Smooth muscle cell (in vitro differentiated cells): ENCODE measurements around the gene UBE2C. TPM values are rescaled to one million over a fixed set of nuclear protein-coding genes. Genes with fewer than 3 reads are reported as not detected.

Experiments used
- DNase-seq: peaks from one replicate; lab custom pipeline; 2025; ENCODE audit not compliant: unreplicated experiment; lab: John Stamatoyannopoulos, UW
- H2AFZ ChIP-seq: fragments of 200-600 bp; sonication (generic); 2 replicates; pipeline ENCODE4 v1.6.0; 2016; ENCODE audit warnings: antibody characterized with exemption, low read depth, mild to moderate bottlenecking
- H3F3A ChIP-seq: fragments of 200-600 bp; sonication (generic); 2 replicates; pipeline ENCODE4 v1.6.0; 2017; ENCODE audit warnings: antibody characterized with exemption, low read depth
- H3K27ac ChIP-seq: fragments of 200-600 bp; sonication (generic); 2 replicates; pipeline ENCODE4 v1.5.1; 2016; ENCODE audit warnings: low read depth, mild to moderate bottlenecking
- H3K27me3 ChIP-seq: fragments of 200-600 bp; sonication (generic); 2 replicates; pipeline ENCODE4 v1.6.1; 2016; ENCODE audit warnings: low read depth, mild to moderate bottlenecking
- H3K36me3 ChIP-seq: fragments of 200-600 bp; sonication (generic); 2 replicates; pipeline ENCODE4 v1.5.1; 2016; ENCODE audit warnings: low read depth
- H3K4me1 ChIP-seq: fragments of 200-600 bp; sonication (generic); 2 replicates; pipeline ENCODE4 v1.5.1; 2016; ENCODE audit warnings: low read depth
- H3K4me2 ChIP-seq: fragments of 200-600 bp; sonication (generic); 2 replicates; pipeline ENCODE4 v1.6.0; 2016; ENCODE audit warnings: mild to moderate bottlenecking
- H3K4me3 ChIP-seq: fragments of 200-600 bp; sonication (generic); 2 replicates; pipeline ENCODE4 v1.5.1; 2016; ENCODE audit warnings: mild to moderate bottlenecking
- H3K79me2 ChIP-seq: fragments of 200-600 bp; sonication (generic); 2 replicates; pipeline ENCODE4 v1.6.0; 2016; ENCODE audit warnings: low read depth, mild to moderate bottlenecking
- H3K9ac ChIP-seq: fragments of 200-600 bp; sonication (generic); 2 replicates; pipeline ENCODE4 v1.6.0; 2016; ENCODE audit warnings: low read depth
- H3K9me3 ChIP-seq: fragments of 200-600 bp; sonication (generic); replicated peaks from 2 replicates; pipeline ENCODE4 v1.5.1; 2016; ENCODE audit warnings: low read depth
- H4K20me1 ChIP-seq: fragments of 200-600 bp; sonication (generic); 2 replicates; pipeline ENCODE4 v1.6.0; 2016; ENCODE audit warnings: low read depth
- WGBS: methylation state at CpG from one replicate; pipeline ENCODE4 v1.1.7; 2016; ENCODE audit warnings: low lambda C conversion rate; 5-methylcytosine and 5-hydroxymethylcytosine counted together
- polyA plus RNA-seq: library from polyadenylated mRNA; unstranded; fragments of >200 nt; fragmentation: Nextera tagmentation; extraction: Ambion mirVana; gene quantifications from 2 replicates; pipeline ENCODE4 v1.2.1, GENCODE V29; 2016
- total RNA-seq: library from RNA; depleted of rRNA; stranded (reverse); fragments of >200 nt; gene quantifications from 2 replicates; pipeline ENCODE4 v1.2.3, GENCODE V29; 2014
- TF ChIP-seq, protein P1 (sequence below): fragments of 200-600 bp; sonication (generic); IDR thresholded peaks from 2 replicates; pipeline ENCODE4 v1.5.1; 2017; ENCODE audit warnings: borderline replicate concordance, mild to moderate bottlenecking, antibody characterized with exemption; ENCODE audit not compliant: insufficient read depth, poor library complexity, severe bottlenecking

Gene UBE2C
- total and polyA plus RNA-seq, 2 experiments from 2014 or later, result 35.1 to 66.5 TPM

GRCh38 chr20:45822857-45823256, 10.4 kb downstream of the UBE2C start:
- H3K4me3 ChIP-seq, result no peak overlapping the region
- H3K4me2 ChIP-seq, result no peak overlapping the region
- peaks cover 8% of the 10 kb centered on the region for H3K4me1 ChIP-seq
- no peaks in the 10 kb centered on the region for H3K79me2 ChIP-seq
- peaks cover 6% of the 10 kb centered on the region for H3K27me3 ChIP-seq
- no peak overlapping the region for H2AFZ ChIP-seq
- H3K9ac ChIP-seq, result no peak overlapping the region
- no peak for DNase-seq
- H3K9me3 ChIP-seq, result no peaks in the 10 kb centered on the region
- no peaks in the 10 kb centered on the region for H3K36me3 ChIP-seq
- no peak overlapping the region for H3K27ac ChIP-seq
- TF ChIP-seq, protein P1, sequence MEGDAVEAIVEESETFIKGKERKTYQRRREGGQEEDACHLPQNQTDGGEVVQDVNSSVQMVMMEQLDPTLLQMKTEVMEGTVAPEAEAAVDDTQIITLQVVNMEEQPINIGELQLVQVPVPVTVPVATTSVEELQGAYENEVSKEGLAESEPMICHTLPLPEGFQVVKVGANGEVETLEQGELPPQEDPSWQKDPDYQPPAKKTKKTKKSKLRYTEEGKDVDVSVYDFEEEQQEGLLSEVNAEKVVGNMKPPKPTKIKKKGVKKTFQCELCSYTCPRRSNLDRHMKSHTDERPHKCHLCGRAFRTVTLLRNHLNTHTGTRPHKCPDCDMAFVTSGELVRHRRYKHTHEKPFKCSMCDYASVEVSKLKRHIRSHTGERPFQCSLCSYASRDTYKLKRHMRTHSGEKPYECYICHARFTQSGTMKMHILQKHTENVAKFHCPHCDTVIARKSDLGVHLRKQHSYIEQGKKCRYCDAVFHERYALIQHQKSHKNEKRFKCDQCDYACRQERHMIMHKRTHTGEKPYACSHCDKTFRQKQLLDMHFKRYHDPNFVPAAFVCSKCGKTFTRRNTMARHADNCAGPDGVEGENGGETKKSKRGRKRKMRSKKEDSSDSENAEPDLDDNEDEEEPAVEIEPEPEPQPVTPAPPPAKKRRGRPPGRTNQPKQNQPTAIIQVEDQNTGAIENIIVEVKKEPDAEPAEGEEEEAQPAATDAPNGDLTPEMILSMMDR, result no peak
- WGBS, result 66% methylated on average over 20 of the region's 24 CpGs
- H3F3A ChIP-seq, result peaks cover 9% of the 10 kb centered on the region
- H4K20me1 ChIP-seq, result no peaks in the 10 kb centered on the region

GRCh38 chr20:45823949-45824835, 11.7 kb downstream of the UBE2C start:
- no peak for DNase-seq
- no peak overlapping the region for H3K9ac ChIP-seq
- H3K27ac ChIP-seq, result no peak overlapping the region
- 36% methylated on average over 54 of the region's 57 CpGs for WGBS
- no peaks in the 10 kb centered on the region for H3K9me3 ChIP-seq
- no peak overlapping the region for H2AFZ ChIP-seq
- H3K79me2 ChIP-seq, result no peaks in the 10 kb centered on the region
- H3K4me3 ChIP-seq, result no peak overlapping the region
- H3K4me1 ChIP-seq, result peaks cover 14% of the 10 kb centered on the region
- H3F3A ChIP-seq, result no peaks in the 10 kb centered on the region
- H3K4me2 ChIP-seq, result no peak overlapping the region
- H3K36me3 ChIP-seq, result no peaks in the 10 kb centered on the region
- TF ChIP-seq, protein P1, result peak; percentile 21
- no peaks in the 10 kb centered on the region for H4K20me1 ChIP-seq
- H3K27me3 ChIP-seq, result peaks cover 6% of the 10 kb centered on the region

DNA sequence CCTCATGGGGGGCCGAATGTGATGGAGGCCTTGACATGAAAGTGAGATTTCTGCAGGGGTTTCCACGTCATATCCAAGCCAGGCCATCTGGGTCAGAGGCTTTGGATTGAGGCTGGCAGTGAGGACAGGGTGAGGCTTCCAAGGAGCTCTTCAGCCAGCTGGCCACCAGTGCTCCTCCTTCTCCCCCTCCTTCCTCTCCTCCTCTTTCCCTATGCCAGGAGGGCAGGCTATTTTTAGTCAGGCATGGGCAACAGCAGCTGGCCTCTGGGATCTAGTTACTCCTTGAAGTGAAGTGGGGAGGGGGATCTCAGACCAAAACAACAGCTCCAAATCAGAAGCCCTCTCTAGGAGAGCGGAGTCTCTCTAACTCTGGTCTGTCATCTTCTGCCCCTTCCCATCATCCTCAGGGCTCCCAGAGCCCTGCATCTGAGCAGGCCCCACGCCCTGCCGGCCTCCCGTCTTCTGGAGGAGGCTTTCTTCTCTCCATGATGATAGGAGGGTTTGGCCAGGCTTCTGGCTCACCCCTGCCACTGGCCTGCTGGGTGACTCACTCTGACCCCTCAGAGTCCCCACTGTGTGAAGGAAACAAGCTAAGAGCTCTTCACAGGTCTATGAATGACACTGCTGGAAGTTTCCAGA, 14.1 kb downstream of the UBE2C start:
- peak overlapping the region; percentile 26 for H3K27ac ChIP-seq
- DNase-seq, result no peak
- TF ChIP-seq, protein P1, result no peak
- H3K4me1 ChIP-seq, result peaks cover 14% of the 10 kb centered on the region
- H3K9ac ChIP-seq, result no peak overlapping the region
- H2AFZ ChIP-seq, result peak overlapping the region; percentile 3
- H3K9me3 ChIP-seq, result no peaks in the 10 kb centered on the region
- H3K36me3 ChIP-seq, result no peaks in the 10 kb centered on the region
- peak overlapping the region; percentile 45 for H3K4me2 ChIP-seq
- no peaks in the 10 kb centered on the region for H3F3A ChIP-seq
- 58% methylated on average over 6 of the region's 6 CpGs for WGBS
- H3K4me3 ChIP-seq, result no peak overlapping the region
- H4K20me1 ChIP-seq, result no peaks in the 10 kb centered on the region
- H3K79me2 ChIP-seq, result no peaks in the 10 kb centered on the region
- H3K27me3 ChIP-seq, result peaks cover 6% of the 10 kb centered on the region
